Measurements from ENCODE around the gene KIN.
A peak's percentile ranks its signal among the peaks of the same experiment; 100 is the strongest.
"Not testable (repeated sequence)": the region's sequence is repeated elsewhere in the genome, so short reads cannot be mapped to it uniquely, and the experiment has no call there.

KIN gene

DNA sequence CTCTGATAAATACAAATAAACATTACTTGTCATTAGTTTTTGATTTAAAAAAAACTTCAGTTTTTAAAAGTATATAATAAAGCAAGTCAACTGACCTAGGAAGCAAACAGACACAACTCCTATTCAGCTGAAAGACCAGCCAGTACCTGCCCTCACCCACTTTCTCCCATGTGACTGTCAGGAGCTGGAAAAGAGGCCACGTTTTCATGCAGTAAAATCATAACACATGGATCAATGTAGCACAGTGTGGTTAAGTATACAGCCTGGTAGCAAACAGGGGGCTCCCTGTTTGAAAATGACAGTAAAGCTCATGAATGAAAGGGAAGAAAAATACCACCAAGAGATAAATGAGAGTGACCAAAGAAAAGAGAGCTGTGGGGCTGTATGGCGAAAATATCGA lies 21.6 kb downstream of the KIN start:
- H3K4me3 ChIP-seq (replicated peaks; ENCODE audit: low read depth, low read length) = no peak overlapping the region

GRCh38 chr10:7763929-7764328 lies 23.9 kb downstream of the KIN start:
- Histone ChIP-seq H3K4me3 (replicated peaks; ENCODE audit: low read depth, low read length) (no peak overlapping the region), H3K27me3 (replicated peaks; ENCODE audit: control insufficient read depth, insufficient read depth, low read length) (no peaks in the 10 kb centered on the region), H3K36me3 (ENCODE audit: control insufficient read depth, insufficient read depth, low read length) (peaks cover 4% of the 10 kb centered on the region)
- DNase-seq (ENCODE audit: extremely low read depth, insufficient read length) = no peak
- TF ChIP-seq CTCF (IDR thresholded peaks at IDR 0.05; ENCODE audit: insufficient read depth, low read length, poor library complexity, severe bottlenecking) = no peak

More for the DNA sequence above, 21.6 kb downstream of the KIN start:
- no peak for TF ChIP-seq CTCF (IDR thresholded peaks at IDR 0.05; ENCODE audit: insufficient read depth, low read length, poor library complexity, severe bottlenecking)
- no peak for DNase-seq (ENCODE audit: extremely low read depth, insufficient read length)
- Histone ChIP-seq H3K36me3 (ENCODE audit: control insufficient read depth, insufficient read depth, low read length) (peaks cover 5% of the 10 kb centered on the region), H3K27me3 (replicated peaks; ENCODE audit: control insufficient read depth, insufficient read depth, low read length) (no peaks in the 10 kb centered on the region)

DNA sequence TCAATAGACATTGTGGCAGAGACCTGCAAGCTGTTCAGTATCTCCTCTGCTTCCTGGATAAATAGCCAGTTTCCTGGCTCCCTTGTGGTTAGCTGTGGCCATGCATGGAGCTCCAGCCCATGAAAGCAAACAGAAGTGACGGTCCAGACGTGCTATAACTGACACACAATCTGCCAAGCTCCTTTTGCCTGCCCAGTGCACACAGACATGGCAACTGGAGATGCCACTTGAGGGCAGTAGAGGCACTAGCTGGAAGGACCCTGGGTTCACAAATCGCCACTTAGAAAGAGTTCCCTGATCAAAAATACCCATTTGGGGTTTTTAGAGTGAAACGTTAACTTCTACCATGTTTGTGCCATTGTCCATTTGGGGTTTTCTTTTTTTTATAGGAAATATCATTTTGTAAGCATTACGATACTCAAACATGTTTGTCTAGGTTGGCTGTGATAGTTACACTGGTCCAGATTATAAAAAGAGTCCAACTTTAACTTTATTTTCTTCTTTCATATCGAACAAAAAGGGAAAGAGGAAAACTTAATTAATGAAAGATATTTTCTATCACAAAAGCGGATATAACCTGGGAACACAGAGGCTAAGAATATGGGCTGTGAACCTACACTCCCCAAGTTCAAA lies 31.3 kb downstream of the KIN start:
- Histone ChIP-seq H3K36me3 (ENCODE audit: control insufficient read depth, insufficient read depth, low read length) (peaks cover 9% of the 10 kb centered on the region), H3K4me3 (replicated peaks; ENCODE audit: low read depth, low read length) (no peak overlapping the region), H3K27me3 (replicated peaks; ENCODE audit: control insufficient read depth, insufficient read depth, low read length) (no peaks in the 10 kb centered on the region)
- no peak for DNase-seq (ENCODE audit: extremely low read depth, insufficient read length)
- TF ChIP-seq CTCF (IDR thresholded peaks at IDR 0.05; ENCODE audit: insufficient read depth, low read length, poor library complexity, severe bottlenecking) = peak; percentile 59

GRCh38 chr10:7755103-7755502 lies 32.7 kb downstream of the KIN start:
- peaks cover 9% of the 10 kb centered on the region for H3K36me3 ChIP-seq (ENCODE audit: control insufficient read depth, insufficient read depth, low read length)
- no peaks in the 10 kb centered on the region for H3K27me3 ChIP-seq (replicated peaks; ENCODE audit: control insufficient read depth, insufficient read depth, low read length)
- H3K4me3 ChIP-seq (replicated peaks; ENCODE audit: low read depth, low read length) = no peak overlapping the region
- DNase-seq (ENCODE audit: extremely low read depth, insufficient read length) = no peak
- TF ChIP-seq CTCF (IDR thresholded peaks at IDR 0.05; ENCODE audit: insufficient read depth, low read length, poor library complexity, severe bottlenecking) = no peak

DNA sequence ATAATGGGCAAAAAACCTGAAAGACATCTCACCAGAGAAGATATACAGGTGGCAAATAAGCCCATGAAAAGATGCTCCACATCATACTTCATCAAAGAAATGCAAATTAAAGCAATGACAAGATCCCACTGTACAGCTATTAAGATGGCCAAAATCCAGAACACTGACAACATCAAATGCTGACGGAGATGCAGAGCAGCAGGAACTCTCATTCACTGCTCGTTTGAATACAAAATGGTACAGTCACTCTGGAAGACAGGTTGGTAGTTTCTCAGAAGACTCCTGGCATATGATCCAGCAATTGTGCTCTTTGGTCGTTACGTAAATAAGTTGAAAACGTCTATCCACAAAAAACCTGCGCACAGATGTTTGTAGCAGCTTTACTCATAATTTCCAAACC lies 35.5 kb downstream of the KIN start:
- H3K36me3 ChIP-seq (ENCODE audit: control insufficient read depth, insufficient read depth, low read length) = peaks cover 9% of the 10 kb centered on the region
- H3K4me3 ChIP-seq (replicated peaks; ENCODE audit: low read depth, low read length) = no peak overlapping the region
- no peak for TF ChIP-seq CTCF (IDR thresholded peaks at IDR 0.05; ENCODE audit: insufficient read depth, low read length, poor library complexity, severe bottlenecking)
- no peaks in the 10 kb centered on the region for H3K27me3 ChIP-seq (replicated peaks; ENCODE audit: control insufficient read depth, insufficient read depth, low read length)
- DNase-seq (ENCODE audit: extremely low read depth, insufficient read length) = no peak

DNA sequence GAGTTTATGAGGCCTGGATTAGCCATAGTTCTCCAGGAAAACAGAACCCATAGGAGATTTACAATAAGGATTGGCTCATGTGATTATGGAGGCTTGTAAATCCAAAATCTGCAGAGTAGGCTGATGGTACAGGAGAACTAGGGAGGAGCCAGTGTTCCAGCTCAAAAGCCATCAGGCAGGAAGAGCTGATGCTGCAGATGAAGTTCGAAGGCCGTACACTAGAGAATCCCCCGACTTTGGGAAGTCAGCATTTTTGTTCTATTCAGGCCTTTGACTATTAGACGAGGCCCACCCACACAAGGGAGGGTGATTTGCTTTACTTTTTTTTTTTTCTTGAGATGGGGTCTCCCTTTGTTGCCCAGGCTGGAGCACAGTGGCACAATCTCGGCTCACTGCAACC lies 37.6 kb downstream of the KIN start:
- H3K36me3 ChIP-seq (ENCODE audit: control insufficient read depth, insufficient read depth, low read length) = peaks cover 6% of the 10 kb centered on the region
- H3K27me3 ChIP-seq (replicated peaks; ENCODE audit: control insufficient read depth, insufficient read depth, low read length) = no peaks in the 10 kb centered on the region
- no peak for DNase-seq (ENCODE audit: extremely low read depth, insufficient read length)
- no peak for TF ChIP-seq CTCF (IDR thresholded peaks at IDR 0.05; ENCODE audit: insufficient read depth, low read length, poor library complexity, severe bottlenecking)
- H3K4me3 ChIP-seq (replicated peaks; ENCODE audit: low read depth, low read length) = no peak overlapping the region

GRCh38 chr10:7748637-7749036 lies 39.2 kb downstream of the KIN start:
- DNase-seq (ENCODE audit: extremely low read depth, insufficient read length); H3K27me3 ChIP-seq (replicated peaks; ENCODE audit: control insufficient read depth, insufficient read depth, low read length); H3K36me3 ChIP-seq (ENCODE audit: control insufficient read depth, insufficient read depth, low read length); H3K4me3 ChIP-seq (replicated peaks; ENCODE audit: low read depth, low read length): not testable (repeated sequence)
